Subcutaneous abdominal adipose tissue (tissue), 5 donors: ENCODE results near the gene RIN1.
"Not testable (repeated sequence)": the region's sequence is repeated elsewhere in the genome, so short reads cannot be mapped to it uniquely, and the experiment has no call there.

Source experiments
- H3K27ac ChIP-seq: one replicate; pipeline ENCODE4 v1.7.0; 2013; ENCODE audit warnings: low read depth, mild to moderate bottlenecking, inconsistent platforms, low read length, moderate library complexity
- H3K27me3 ChIP-seq, 5 donors: one replicate each; pipeline ENCODE4 v1.7.0; 2013; ENCODE audit warnings: low read length in 5 of 5, inconsistent platforms in 1 of 5; ENCODE audit not compliant: control insufficient read depth in 5 of 5, insufficient read depth in 4 of 5
- H3K36me3 ChIP-seq, 5 donors: one replicate each; pipeline ENCODE4 v1.7.0; 2013; ENCODE audit warnings: low read length in 5 of 5; ENCODE audit not compliant: control insufficient read depth in 5 of 5, insufficient read depth in 5 of 5
- H3K4me1 ChIP-seq, 5 donors: one replicate each; pipeline ENCODE4 v1.7.0; 2013; ENCODE audit warnings: low read length in 5 of 5, mild to moderate bottlenecking in 3 of 5, moderate library complexity in 1 of 5; ENCODE audit not compliant: control insufficient read depth in 5 of 5, insufficient read depth in 5 of 5
- H3K4me3 ChIP-seq, 5 donors: one replicate each; pipeline ENCODE4 v1.7.0; 2013; ENCODE audit warnings: low read length in 5 of 5, low read depth in 1 of 5
- H3K9ac ChIP-seq, 5 donors: one replicate each; pipeline ENCODE4 v1.7.0; 2013; ENCODE audit warnings: low read length in 5 of 5, mild to moderate bottlenecking in 4 of 5, moderate library complexity in 3 of 5
- H3K9me3 ChIP-seq, 5 donors: one replicate each; pipeline ENCODE4 v1.7.0; 2013; ENCODE audit warnings: low read length in 5 of 5; ENCODE audit not compliant: control insufficient read depth in 5 of 5
- donor health status: healthy.
- donor health status: healthy.
- donor health status: healthy.
- donor health status: healthy.
- donor health status: healthy.

RIN1 gene

GRCh38 chr11:66336234-66337102, at the start of gene RIN1:
Gene RIN1 (minus strand): TSS chr11:66336434. CDS start chr11:66336402, 32 bp downstream.
- Histone ChIP-seq H3K9ac (peak within 1 kb of the TSS in 3 of 5 donors; percentile 21 to 73 (median 68)), H3K9me3 (no peaks in the 10 kb centered on the region), H3K4me3 (peak within 1 kb of the TSS; percentile 46 to 76 (median 62)), H3K36me3 (peaks cover 0 to 60% (median 52%) of the 10 kb centered on the region in 5 donors), H3K27me3 (peaks cover 0 to 7% (median 0%) of the 10 kb centered on the region in 5 donors), H3K4me1 (peaks cover 0 to 27% (median 20%) of the 10 kb centered on the region in 5 donors), H3K27ac (peak within 1 kb of the TSS; percentile 37)

DNA sequence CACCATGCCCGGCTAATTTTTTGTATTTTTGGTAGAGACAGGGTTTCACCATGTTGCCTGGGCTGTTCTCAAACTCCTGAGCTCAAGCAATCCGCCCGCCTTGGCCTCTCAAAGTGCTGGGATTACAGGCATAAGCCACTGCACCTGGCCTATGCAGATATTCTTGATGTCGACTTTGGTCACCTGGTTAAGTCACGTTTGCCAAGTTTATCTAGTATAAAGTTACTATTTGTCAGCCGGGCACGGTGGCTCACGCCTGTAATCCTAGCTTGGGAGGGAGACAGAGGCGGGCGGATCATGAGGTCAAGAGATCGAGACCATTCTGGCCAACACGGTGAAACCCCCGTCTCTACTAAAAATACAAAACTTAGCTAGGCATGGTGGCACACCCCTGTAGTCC, 48.1 kb upstream of the RIN1 start:
- not testable (repeated sequence) for H3K36me3 ChIP-seq, H3K4me3 ChIP-seq, H3K27me3 ChIP-seq, H3K9me3 ChIP-seq, H3K9ac ChIP-seq, H3K27ac ChIP-seq, H3K4me1 ChIP-seq

- not testable (repeated sequence) for H3K36me3 ChIP-seq, H3K4me3 ChIP-seq, H3K4me1 ChIP-seq, H3K9me3 ChIP-seq, H3K9ac ChIP-seq, H3K27me3 ChIP-seq, H3K27ac ChIP-seq
Observed at GRCh38 chr11:66380264-66380663, 44.0 kb upstream of the RIN1 start.

GRCh38 chr11:66373690-66374287, 37.6 kb upstream of the RIN1 start:
- H3K36me3 ChIP-seq, H3K27me3 ChIP-seq, H3K4me3 ChIP-seq, H3K9ac ChIP-seq, H3K27ac ChIP-seq, H3K9me3 ChIP-seq: not testable (repeated sequence)
- peaks cover 4 to 37% (median 32%) of the 10 kb centered on the region in 5 donors for H3K4me1 ChIP-seq

- Histone ChIP-seq H3K4me3 (no peak overlapping the region), H3K4me1 (peaks cover 4 to 40% (median 32%) of the 10 kb centered on the region in 5 donors), H3K27me3 (peaks cover 0 to 2% (median 0%) of the 10 kb centered on the region in 5 donors), H3K9me3 (no peaks in the 10 kb centered on the region), H3K36me3 (no peaks in the 10 kb centered on the region), H3K9ac (no peak overlapping the region), H3K27ac (no peak overlapping the region)
Observed at GRCh38 chr11:66373265-66373664, 37.0 kb upstream of the RIN1 start.

DNA sequence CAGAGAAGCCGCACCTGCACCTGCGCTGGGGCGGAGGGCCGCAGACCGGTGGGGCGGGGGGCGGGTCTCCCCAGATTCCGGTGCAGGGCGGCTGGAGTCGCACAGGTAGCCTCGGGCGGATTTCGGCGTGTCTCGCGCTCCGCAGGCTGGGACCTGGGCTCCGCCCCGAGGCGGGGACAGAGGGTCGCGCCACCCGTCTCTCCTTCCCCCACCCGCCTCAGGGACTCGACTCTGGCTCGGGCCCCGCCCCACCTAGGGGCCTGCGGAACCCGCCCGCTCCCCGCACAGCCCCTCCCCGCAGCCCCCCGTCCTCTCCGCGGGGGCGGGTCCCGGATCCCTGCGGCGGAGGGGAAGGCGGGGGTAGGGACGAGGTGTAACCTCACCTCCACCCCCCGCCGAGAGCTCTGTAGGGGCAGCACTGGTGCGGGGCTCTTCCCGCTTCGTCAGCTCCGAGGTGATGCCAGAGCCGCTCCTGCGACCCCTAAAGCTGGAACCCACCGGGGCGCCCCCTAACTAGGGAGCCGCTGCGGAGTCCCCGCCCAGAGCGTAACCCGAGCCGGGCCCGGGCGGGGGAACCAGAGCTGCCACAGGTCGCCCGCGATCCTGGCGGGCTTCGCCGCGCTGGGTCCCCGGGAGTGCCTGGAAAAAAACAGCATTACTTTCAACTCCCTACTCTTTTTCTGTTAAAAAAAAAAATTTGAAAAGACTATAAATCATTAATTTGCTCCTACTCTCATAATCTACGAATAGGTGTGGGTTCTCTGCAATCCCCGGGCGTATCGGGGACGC, 35.6 kb upstream of the RIN1 start, which contains the start of gene SLC29A2:
Gene SLC29A2, minus strand, starts transcription at position 134 of the 789 bp plus-strand sequence. CDS start 169 bp downstream, outside the sequence.
- peaks cover 4 to 40% (median 32%) of the 10 kb centered on the region in 5 donors for H3K4me1 ChIP-seq
- H3K9me3 ChIP-seq, result no peaks in the 10 kb centered on the region
- no peaks in the 10 kb centered on the region for H3K36me3 ChIP-seq
- peak within 1 kb of the TSS; percentile 60 to 72 (median 67) for H3K4me3 ChIP-seq
- H3K27me3 ChIP-seq, result peaks cover 0 to 2% (median 0%) of the 10 kb centered on the region in 5 donors
- H3K27ac ChIP-seq, result no peak within 1 kb of the TSS
- H3K9ac ChIP-seq, result peak within 1 kb of the TSS in 3 of 5 donors; percentile 53 to 66 (median 64)

GRCh38 chr11:66369073-66369894, 33.0 kb upstream of the RIN1 start:
- no peaks in the 10 kb centered on the region for H3K9me3 ChIP-seq
- H3K36me3 ChIP-seq, result no peaks in the 10 kb centered on the region
- peaks cover 4 to 40% (median 32%) of the 10 kb centered on the region in 5 donors for H3K4me1 ChIP-seq
- no peak overlapping the region for H3K4me3 ChIP-seq
- no peak overlapping the region for H3K9ac ChIP-seq
- peaks cover 0 to 2% (median 0%) of the 10 kb centered on the region in 5 donors for H3K27me3 ChIP-seq
- H3K27ac ChIP-seq, result no peak overlapping the region

- Histone ChIP-seq H3K9me3 (no peaks in the 10 kb centered on the region), H3K9ac (no peak overlapping the region), H3K36me3 (no peaks in the 10 kb centered on the region), H3K4me3 (no peak overlapping the region), H3K4me1 (peaks cover 4 to 40% (median 32%) of the 10 kb centered on the region in 5 donors), H3K27ac (no peak overlapping the region), H3K27me3 (peaks cover 0 to 2% (median 0%) of the 10 kb centered on the region in 5 donors)
Observed at GRCh38 chr11:66368484-66368883, 32.2 kb upstream of the RIN1 start.
